ENCODE results near the gene LIPG. TPM values are rescaled to one million over a fixed set of nuclear protein-coding genes. Genes with fewer than 3 reads are reported as not detected.

LIPG gene
- total RNA-seq, 1 experiment from 2014 or later: 44.0 TPM

GRCh38 chr18:49638891-49639557 is 77.2 kb downstream of the LIPG start:
- no peaks in the 10 kb centered on the region for H3K36me3 Mint-ChIP-seq (ENCODE audit: insufficient read depth, unreplicated experiment)
- no peak for TF ChIP-seq CTCF (IDR thresholded peaks at IDR 0.05; ENCODE audit: unreplicated experiment)
- no peak overlapping the region for H3K4me3 Mint-ChIP-seq (ENCODE audit: low read depth, unreplicated experiment)
- H3K27me3 Mint-ChIP-seq (ENCODE audit: unreplicated experiment): no peaks in the 10 kb centered on the region
- CTCF ChIA-PET: no interaction called here
- BruUV-seq (replicated peaks): no TSS peak
- H3K4me1 Mint-ChIP-seq (ENCODE audit: low read depth, unreplicated experiment): peaks cover 18% of the 10 kb centered on the region
- H3K27ac Mint-ChIP-seq (ENCODE audit: unreplicated experiment): peak overlapping the region; percentile 17
- intact Hi-C loops (cut with micrococcal nuclease; ENCODE audit: unreplicated experiment): no loop called here
- no peaks in the 10 kb centered on the region for H3K9me3 Mint-ChIP-seq (ENCODE audit: low read depth, unreplicated experiment)
- no peak for DNase-seq

- Mint-ChIP-seq H3K27ac (ENCODE audit: unreplicated experiment) (no peak overlapping the region), H3K4me3 (ENCODE audit: low read depth, unreplicated experiment) (no peak overlapping the region), H3K9me3 (ENCODE audit: low read depth, unreplicated experiment) (no peaks in the 10 kb centered on the region), H3K4me1 (ENCODE audit: low read depth, unreplicated experiment) (peaks cover 18% of the 10 kb centered on the region), H3K27me3 (ENCODE audit: unreplicated experiment) (no peaks in the 10 kb centered on the region), H3K36me3 (ENCODE audit: insufficient read depth, unreplicated experiment) (no peaks in the 10 kb centered on the region)
- TF ChIP-seq CTCF (IDR thresholded peaks at IDR 0.05; ENCODE audit: unreplicated experiment): no peak
- no TSS peak for BruUV-seq (replicated peaks)
- CTCF ChIA-PET: interaction anchor here (0.5 kb wide), 1 partner anchor 153 kb away, joined by 3 read pairs; no protein-coding TSS in a partner anchor
- intact Hi-C loops (cut with micrococcal nuclease; ENCODE audit: unreplicated experiment): no loop called here
- DNase-seq: no peak
Observed at GRCh38 chr18:49639643-49640391, 78.0 kb downstream of the LIPG start.

GRCh38 chr18:49640741-49641140 is 78.9 kb downstream of the LIPG start:
- no peak overlapping the region for H3K4me3 Mint-ChIP-seq (ENCODE audit: low read depth, unreplicated experiment)
- H3K27ac Mint-ChIP-seq (ENCODE audit: unreplicated experiment): no peak overlapping the region
- H3K9me3 Mint-ChIP-seq (ENCODE audit: low read depth, unreplicated experiment): no peaks in the 10 kb centered on the region
- H3K36me3 Mint-ChIP-seq (ENCODE audit: insufficient read depth, unreplicated experiment): no peaks in the 10 kb centered on the region
- no peak for DNase-seq
- H3K4me1 Mint-ChIP-seq (ENCODE audit: low read depth, unreplicated experiment): peaks cover 18% of the 10 kb centered on the region
- CTCF ChIA-PET: no interaction called here
- intact Hi-C loops (cut with micrococcal nuclease; ENCODE audit: unreplicated experiment): no loop called here
- no TSS peak for BruUV-seq (replicated peaks)
- TF ChIP-seq CTCF (IDR thresholded peaks at IDR 0.05; ENCODE audit: unreplicated experiment): no peak
- no peaks in the 10 kb centered on the region for H3K27me3 Mint-ChIP-seq (ENCODE audit: unreplicated experiment)

- H3K36me3 Mint-ChIP-seq (ENCODE audit: insufficient read depth, unreplicated experiment): no peaks in the 10 kb centered on the region
- no peaks in the 10 kb centered on the region for H3K9me3 Mint-ChIP-seq (ENCODE audit: low read depth, unreplicated experiment)
- CTCF ChIA-PET: no interaction called here
- no peaks in the 10 kb centered on the region for H3K27me3 Mint-ChIP-seq (ENCODE audit: unreplicated experiment)
- H3K27ac Mint-ChIP-seq (ENCODE audit: unreplicated experiment): no peak overlapping the region
- intact Hi-C loops (cut with micrococcal nuclease; ENCODE audit: unreplicated experiment): no loop called here
- no peak for DNase-seq
- peaks cover 11% of the 10 kb centered on the region for H3K4me1 Mint-ChIP-seq (ENCODE audit: low read depth, unreplicated experiment)
- TF ChIP-seq CTCF (IDR thresholded peaks at IDR 0.05; ENCODE audit: unreplicated experiment): no peak
- no peak overlapping the region for H3K4me3 Mint-ChIP-seq (ENCODE audit: low read depth, unreplicated experiment)
- no TSS peak for BruUV-seq (replicated peaks)
Observed at GRCh38 chr18:49645196-49645595, 83.3 kb downstream of the LIPG start.
